Activated CD4-positive, alpha-beta T cell treated with anti-CD3 and anti-CD28 coated beads for 36 hours (primary cell): ENCODE data around the gene MORN1. TPM values are rescaled to one million over a fixed set of nuclear protein-coding genes. Genes with fewer than 3 reads are reported as not detected.

ENCODE experiments used
- ATAC-seq: fragments of 200-7000 bp; cut with Tn5 transposase; one replicate; pipeline ENCODE4 v1.10.0; 2021; ENCODE audit warnings: mild to moderate bottlenecking, moderate library complexity
- CTCF ChIA-PET: fragments of 350-600 bp; sonication (Branson Sonifier 250); formaldehyde crosslinking; loops from one replicate; lab custom pipeline; 2021; ENCODE audit warnings: antibody characterized with exemption; lab: Charles Lee
- POLR2A ChIA-PET: fragments of 350-600 bp; sonication (Branson Sonifier 250); formaldehyde crosslinking; loops from one replicate; lab custom pipeline; 2021; ENCODE audit warnings: antibody characterized with exemption, inconsistent platforms; lab: Charles Lee
- DNase-seq: peaks from one replicate; pipeline ENCODE4 v3.0.0-alpha.2; 2020
- H3K27ac Mint-ChIP-seq: one replicate; pipeline ENCODE4 v1.8.0; 2021; ENCODE audit warnings: mixed read lengths
- H3K27me3 Mint-ChIP-seq: one replicate; pipeline ENCODE4 v1.8.0; 2021; ENCODE audit warnings: mixed read lengths
- H3K36me3 Mint-ChIP-seq: one replicate; pipeline ENCODE4 v1.8.0; 2021; ENCODE audit warnings: low read depth, mixed read lengths
- H3K4me1 Mint-ChIP-seq: one replicate; pipeline ENCODE4 v1.8.0; 2021; ENCODE audit warnings: mixed read lengths
- H3K4me3 Mint-ChIP-seq: one replicate; pipeline ENCODE4 v1.8.0; 2021; ENCODE audit warnings: mild to moderate bottlenecking, moderate library complexity, mixed read lengths
- H3K9me3 Mint-ChIP-seq: one replicate; pipeline ENCODE4 v1.8.0; 2021; ENCODE audit warnings: low read depth, mixed read lengths
- intact Hi-C, 2 experiments: fragments of 100-400 bp; cut with DNase I in 1 of 2; cut with micrococcal nuclease in 1 of 2; formaldehyde crosslinking; loops; one replicate each; pipeline versions ENCODE4 v1.14.2 to v1.15.1; 2022 to 2024; cut with DNase I, micrococcal nuclease
- total RNA-seq, 2 experiments: library from RNA; stranded (reverse); gene quantifications; one replicate each; pipeline ENCODE4 v1.2.3, GENCODE V29; 2021

The MORN1 gene
- total RNA-seq, 2 experiments from 2014 or later: 5.1 to 6.1 TPM

- no peak for ATAC-seq
- intact Hi-C loops: loop anchor here (5.0 kb wide), 2 partner anchors 153 to 293 kb away; no protein-coding TSS in a partner anchor
- POLR2A ChIA-PET: no interaction called here
- Mint-ChIP-seq H3K27me3 (no peaks in the 10 kb centered on the region), H3K9me3 (no peaks in the 10 kb centered on the region), H3K27ac (no peak overlapping the region), H3K4me1 (peaks cover 3% of the 10 kb centered on the region), H3K4me3 (no peak overlapping the region), H3K36me3 (no peaks in the 10 kb centered on the region)
- CTCF ChIA-PET: interaction anchor here (1.8 kb wide), 1 partner anchor 190 kb away, joined by 10 read pairs; the partner anchor contains the start of gene FAAP20
- no peak for DNase-seq
These were observed 6.3 kb downstream of the MORN1 start for GRCh38 chr1:2384941-2385481.

- Mint-ChIP-seq H3K4me1 (no peaks in the 10 kb centered on the region), H3K4me3 (no peak overlapping the region), H3K27me3 (no peaks in the 10 kb centered on the region), H3K36me3 (no peaks in the 10 kb centered on the region), H3K9me3 (no peaks in the 10 kb centered on the region), H3K27ac (no peak overlapping the region)
- ChIA-PET POLR2A (no interaction called here), CTCF (interaction anchor here (0.5 to 1.8 kb wide), 4 partner anchors 165 to 425 kb away, joined by 3 to 10 read pairs (median 3); partner anchors contain the start of gene FAAP20)
- ATAC-seq (no peak), DNase-seq (no peak)
- intact Hi-C loops: loop anchor here (5.0 kb wide), 2 partner anchors 152 to 292 kb away; no protein-coding TSS in a partner anchor
These were observed 7.1 kb downstream of the MORN1 start for GRCh38 chr1:2384130-2384860.

GRCh38 chr1:2383576-2383975 lies 7.8 kb downstream of the MORN1 start:
- Mint-ChIP-seq H3K27ac (no peak overlapping the region), H3K4me1 (no peaks in the 10 kb centered on the region)
- POLR2A ChIA-PET: no interaction called here

GRCh38 chr1:2382621-2383361 lies 8.6 kb downstream of the MORN1 start:
- ATAC-seq: no peak
- intact Hi-C loops: loop anchor here (5.0 kb wide), 2 partner anchors 150 to 290 kb away; no protein-coding TSS in a partner anchor

More at GRCh38 chr1:2383576-2383975, 7.8 kb downstream of the MORN1 start:
- no peaks in the 10 kb centered on the region for H3K36me3 Mint-ChIP-seq
- H3K9me3 Mint-ChIP-seq: no peaks in the 10 kb centered on the region
- ATAC-seq: no peak
- intact Hi-C loops: loop anchor here (5.0 kb wide), 2 partner anchors 151 to 291 kb away; no protein-coding TSS in a partner anchor
- H3K4me3 Mint-ChIP-seq: no peak overlapping the region
- CTCF ChIA-PET: interaction anchor here (0.6 to 1.8 kb wide), 4 partner anchors 116 to 424 kb away, joined by 3 to 10 read pairs (median 4); partner anchors contain the start of gene FAAP20
- no peaks in the 10 kb centered on the region for H3K27me3 Mint-ChIP-seq
- no peak for DNase-seq

DNA sequence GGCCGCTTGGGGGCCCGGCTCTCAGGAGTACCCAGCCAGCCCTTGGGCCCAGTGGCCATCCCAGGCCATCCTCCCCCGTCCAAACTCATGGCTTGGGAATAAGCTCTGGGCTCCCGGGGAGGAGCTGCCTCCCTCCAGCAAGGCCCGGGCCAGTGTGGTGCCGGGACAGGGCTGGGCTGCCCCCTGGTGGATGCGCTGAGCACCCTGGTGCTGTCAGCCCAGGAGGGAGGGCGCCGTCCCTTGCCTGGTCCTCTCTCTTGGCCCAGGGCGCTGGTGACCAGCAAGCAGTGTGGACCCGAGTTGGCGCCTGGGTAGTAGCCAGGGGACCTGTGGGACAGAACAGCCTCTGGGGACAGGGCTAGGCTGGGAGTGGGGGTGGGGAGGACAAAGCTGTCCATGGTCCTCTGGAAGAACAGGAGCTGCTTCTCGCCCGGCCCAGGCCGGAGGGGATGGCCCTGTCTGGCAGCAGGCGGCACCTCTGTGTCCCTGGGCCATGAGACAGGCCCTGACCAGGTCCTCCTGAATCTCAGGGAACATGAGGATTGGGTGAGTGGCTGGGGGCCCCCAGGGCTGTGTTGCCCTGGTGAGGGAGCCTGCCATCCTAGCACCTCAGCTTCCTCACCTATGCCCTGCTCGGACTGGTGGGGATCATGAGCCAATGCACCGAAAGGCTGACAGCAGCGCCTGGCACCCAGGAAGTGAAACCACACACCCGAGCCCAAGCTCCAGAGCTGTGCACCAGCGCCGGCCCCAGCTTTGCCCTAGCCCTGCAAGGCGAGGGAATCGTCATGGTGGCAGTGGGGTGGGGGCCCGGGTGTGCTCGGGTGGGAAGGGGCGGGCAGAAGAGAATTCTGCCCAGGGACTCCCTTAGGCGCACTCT lies 9.4 kb downstream of the MORN1 start:
- Mint-ChIP-seq H3K4me3 (no peak overlapping the region), H3K9me3 (no peaks in the 10 kb centered on the region), H3K27me3 (no peaks in the 10 kb centered on the region), H3K27ac (no peak overlapping the region), H3K36me3 (no peaks in the 10 kb centered on the region), H3K4me1 (no peaks in the 10 kb centered on the region)
- ChIA-PET POLR2A (interaction anchor here (0.5 to 0.8 kb wide), 2 partner anchors 12 to 704 kb away, joined by 4 to 5 read pairs; no protein-coding TSS in a partner anchor), CTCF (interaction anchor here (0.6 to 5.0 kb wide), 20 partner anchors 9 to 337 kb away, joined by 3 to 78 read pairs (median 6); partner anchors contain the start of genes FAAP20, MORN1, RER1 and SKI)
- intact Hi-C loops: loop anchor here (1.0 to 5.0 kb wide), 5 partner anchors 150 to 290 kb away; no protein-coding TSS in a partner anchor
- ATAC-seq (peak; percentile 97), DNase-seq (peak; percentile 90)

More at GRCh38 chr1:2382621-2383361, 8.6 kb downstream of the MORN1 start:
- Mint-ChIP-seq H3K27me3 (no peaks in the 10 kb centered on the region), H3K36me3 (no peaks in the 10 kb centered on the region), H3K27ac (no peak overlapping the region), H3K9me3 (no peaks in the 10 kb centered on the region), H3K4me1 (no peaks in the 10 kb centered on the region), H3K4me3 (no peak overlapping the region)
- ChIA-PET CTCF (interaction anchor here (0.6 to 5.0 kb wide), 14 partner anchors 8 to 338 kb away, joined by 3 to 78 read pairs (median 6); partner anchors contain the start of genes FAAP20, MORN1, RER1 and SKI), POLR2A (interaction anchor here (0.8 kb wide), 1 partner anchor 705 kb away, joined by 4 read pairs; no protein-coding TSS in a partner anchor)
- peak; percentile 60 for DNase-seq

DNA sequence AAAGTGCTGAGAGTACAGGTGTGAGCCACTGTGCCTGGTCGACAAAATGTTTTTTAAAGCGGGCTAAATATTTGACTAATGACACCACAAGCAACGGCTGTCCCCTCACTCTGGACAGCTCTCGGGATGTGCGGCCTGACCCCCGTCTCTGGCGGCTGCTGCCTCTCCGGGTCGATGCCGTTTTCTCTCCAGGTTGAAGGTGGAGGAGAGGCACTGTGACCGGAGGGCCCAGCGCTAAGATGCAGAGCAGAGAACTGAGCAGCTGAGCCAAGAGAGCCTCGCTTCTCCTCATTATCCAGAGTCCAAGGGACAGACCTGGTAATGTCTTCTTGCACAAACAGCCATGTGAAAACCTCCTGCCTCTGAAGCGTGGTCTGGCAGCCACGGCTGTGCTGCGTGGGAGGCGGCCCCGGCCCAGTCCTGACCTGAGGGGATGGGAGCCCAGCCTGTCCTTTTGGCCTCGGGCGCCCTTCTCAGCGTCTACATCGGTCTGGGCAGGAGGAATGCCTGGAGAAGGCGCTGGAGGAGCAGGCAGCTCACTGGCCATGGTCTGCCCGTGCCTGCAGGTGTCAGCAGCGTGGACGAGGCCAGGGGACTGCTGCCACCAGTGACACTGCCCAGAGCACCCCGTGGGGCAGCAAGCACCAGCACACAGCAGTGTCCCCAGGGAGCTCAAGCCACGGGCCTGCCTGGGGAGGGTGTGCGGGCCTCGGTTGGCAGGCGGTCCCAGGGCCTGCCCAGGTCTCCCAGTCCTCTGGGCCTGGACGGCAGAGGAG lies 10.3 kb downstream of the MORN1 start:
- Mint-ChIP-seq H3K27ac (no peak overlapping the region), H3K27me3 (no peaks in the 10 kb centered on the region), H3K4me1 (no peaks in the 10 kb centered on the region), H3K36me3 (no peaks in the 10 kb centered on the region), H3K4me3 (no peak overlapping the region), H3K9me3 (no peaks in the 10 kb centered on the region)
- POLR2A ChIA-PET: interaction anchor here (0.5 kb wide), 1 partner anchor 11 kb away, joined by 5 read pairs; no protein-coding TSS in a partner anchor
- intact Hi-C loops: loop anchor here (1.0 to 5.0 kb wide), 5 partner anchors 149 to 289 kb away; no protein-coding TSS in a partner anchor
- DNase-seq (no peak), ATAC-seq (no peak)
- CTCF ChIA-PET: interaction anchor here (0.6 to 5.0 kb wide), 21 partner anchors 10 to 336 kb away, joined by 3 to 78 read pairs (median 5); partner anchors contain the start of genes FAAP20, MORN1, RER1 and SKI

DNA sequence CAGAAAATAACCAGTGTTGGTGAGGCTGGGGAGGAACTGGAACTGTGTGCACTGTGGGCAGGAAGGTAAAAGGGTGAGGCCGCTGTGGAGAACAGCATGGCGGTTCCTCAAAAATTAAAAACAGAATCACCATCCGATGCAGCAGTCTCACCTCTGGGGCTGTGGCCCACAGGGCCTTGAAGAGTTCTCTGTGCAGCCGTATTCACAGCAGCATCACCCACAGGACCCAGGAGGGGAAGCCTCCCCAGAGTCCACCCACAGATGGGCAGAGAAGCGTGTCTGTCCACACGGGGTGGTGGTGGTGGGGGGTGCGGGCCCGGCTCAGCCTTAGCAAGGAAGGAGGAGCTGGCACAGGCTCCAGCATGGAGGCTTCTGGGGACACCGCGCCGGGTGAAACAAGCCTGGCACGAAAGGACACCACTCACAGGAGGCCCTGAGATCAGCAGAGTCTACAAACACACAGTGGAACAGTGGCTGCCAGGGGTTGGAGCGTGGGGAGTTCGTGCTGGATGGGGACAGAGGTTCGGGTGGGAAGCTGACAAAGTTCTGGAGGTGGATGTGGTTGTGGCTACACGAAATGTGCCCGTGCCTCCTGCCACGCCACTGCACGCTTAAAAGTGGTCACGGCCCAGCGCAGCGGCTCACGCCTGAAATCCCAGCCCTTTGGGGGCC lies 11.5 kb downstream of the MORN1 start:
- Mint-ChIP-seq H3K9me3 (no peaks in the 10 kb centered on the region), H3K36me3 (no peaks in the 10 kb centered on the region), H3K4me3 (no peak overlapping the region), H3K4me1 (no peaks in the 10 kb centered on the region), H3K27me3 (no peaks in the 10 kb centered on the region), H3K27ac (no peak overlapping the region)
- CTCF ChIA-PET: interaction anchor here (0.6 to 5.0 kb wide), 4 partner anchors 184 to 1075 kb away, joined by 3 to 78 read pairs (median 4); partner anchors contain the start of gene FAAP20
- POLR2A ChIA-PET: no interaction called here
- intact Hi-C loops: loop anchor here (5.0 kb wide), 2 partner anchors 148 to 288 kb away; no protein-coding TSS in a partner anchor
- DNase-seq: no peak
- no peak for ATAC-seq

DNA sequence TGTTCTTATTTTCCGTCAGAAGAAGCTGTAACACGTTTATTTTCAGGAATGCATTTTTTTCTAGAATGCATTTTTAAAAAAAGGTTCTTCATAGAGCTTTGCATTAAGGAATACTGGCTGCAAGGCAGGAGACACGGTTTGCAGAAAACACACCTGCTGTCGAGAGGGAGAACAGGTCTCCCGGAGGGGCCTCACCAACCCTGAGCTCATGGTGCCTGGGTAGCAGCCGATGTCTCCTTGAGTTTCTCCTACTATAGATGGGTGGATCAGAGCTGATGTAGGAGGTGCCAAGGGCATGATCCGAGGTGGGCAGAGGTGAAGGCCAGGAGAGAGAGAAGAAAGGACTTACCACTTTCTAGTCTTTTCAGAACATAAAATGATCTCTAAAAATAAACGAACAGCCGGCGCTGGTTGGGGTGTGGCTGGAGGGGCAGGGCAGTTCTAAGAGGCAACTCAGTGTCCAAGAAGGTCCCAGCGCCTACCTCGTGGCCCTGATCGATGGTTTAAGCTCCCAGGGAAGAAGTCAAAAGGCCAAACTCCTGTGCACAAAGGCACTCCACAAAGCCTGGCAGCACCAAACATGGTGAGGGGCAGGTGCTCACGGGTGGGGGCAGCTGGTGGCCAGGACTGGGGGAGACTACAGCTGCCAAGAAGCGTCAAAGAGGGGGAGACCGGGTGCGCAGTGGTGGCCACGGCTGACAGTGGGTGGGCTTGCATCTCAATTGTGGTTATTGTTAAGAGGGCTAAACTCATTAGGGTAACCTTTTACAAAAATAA lies 12.2 kb downstream of the MORN1 start:
- H3K4me1 Mint-ChIP-seq: no peaks in the 10 kb centered on the region
- no peaks in the 10 kb centered on the region for H3K36me3 Mint-ChIP-seq
- no peak overlapping the region for H3K4me3 Mint-ChIP-seq
- no peak overlapping the region for H3K27ac Mint-ChIP-seq
- DNase-seq (no peak), ATAC-seq (no peak)
- H3K27me3 Mint-ChIP-seq: no peaks in the 10 kb centered on the region
- H3K9me3 Mint-ChIP-seq: no peaks in the 10 kb centered on the region
- ChIA-PET CTCF (interaction anchor here (1.6 to 5.0 kb wide), 2 partner anchors 9 to 183 kb away, joined by 3 to 78 read pairs; partner anchors contain the start of gene FAAP20), POLR2A (no interaction called here)
- intact Hi-C loops: no loop called here
